ENCODE measurements around the gene DENND1A.

DENND1A gene

GRCh38 chr9:123601828-123602227, 328.1 kb downstream of the DENND1A start:
- in situ Hi-C loops (cut with MboI; ENCODE audit: low sequenced_read_pairs, unreplicated experiment): no loop called here
- no peak for TF ChIP-seq CTCF (IDR thresholded peaks at IDR 0.05; ENCODE audit: borderline replicate concordance, control extremely low read depth, extremely low read depth, insufficient read depth, missing control alignments)
- DNase-seq (ENCODE audit: low spot score): no peak

DNA sequence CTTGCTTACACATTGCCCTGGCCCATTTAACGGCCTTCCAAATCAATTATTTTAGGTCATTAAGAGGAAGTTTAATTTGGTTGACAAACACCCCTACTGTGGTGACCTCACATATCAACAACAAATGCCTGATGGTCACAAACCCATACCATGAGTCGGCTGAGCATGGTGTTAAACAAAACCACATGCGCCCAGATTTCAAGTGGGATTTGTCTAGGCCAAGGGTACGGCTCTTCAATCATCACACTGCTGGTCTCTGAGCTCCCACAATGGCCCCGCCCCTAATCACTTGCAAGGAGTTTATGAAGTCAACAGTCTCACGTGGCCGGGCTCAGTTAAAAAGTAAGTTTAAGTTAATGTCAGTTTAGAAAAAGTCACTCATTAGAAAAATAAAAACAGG, 330.1 kb downstream of the DENND1A start:
- no peak for DNase-seq (ENCODE audit: low spot score)
- TF ChIP-seq CTCF (IDR thresholded peaks at IDR 0.05; ENCODE audit: borderline replicate concordance, control extremely low read depth, extremely low read depth, insufficient read depth, missing control alignments): no peak

GRCh38 chr9:123597876-123598556, 331.9 kb downstream of the DENND1A start:
- TF ChIP-seq CTCF (IDR thresholded peaks at IDR 0.05; ENCODE audit: borderline replicate concordance, control extremely low read depth, extremely low read depth, insufficient read depth, missing control alignments): no peak
- in situ Hi-C loops (cut with MboI; ENCODE audit: low sequenced_read_pairs, unreplicated experiment): no loop called here
- no peak for DNase-seq (ENCODE audit: low spot score)

More for the DNA sequence above, 330.1 kb downstream of the DENND1A start:
- in situ Hi-C loops (cut with MboI; ENCODE audit: low sequenced_read_pairs, unreplicated experiment): no loop called here

- DNase-seq (ENCODE audit: low spot score): no peak
- no peak for TF ChIP-seq CTCF (IDR thresholded peaks at IDR 0.05; ENCODE audit: borderline replicate concordance, control extremely low read depth, extremely low read depth, insufficient read depth, missing control alignments)
- in situ Hi-C loops (cut with MboI; ENCODE audit: low sequenced_read_pairs, unreplicated experiment): no loop called here
Measured at GRCh38 chr9:123597048-123597447, 332.9 kb downstream of the DENND1A start.

GRCh38 chr9:123591283-123591682, 338.6 kb downstream of the DENND1A start:
- in situ Hi-C loops (cut with MboI; ENCODE audit: low sequenced_read_pairs, unreplicated experiment): no loop called here
- no peak for DNase-seq (ENCODE audit: low spot score)
- no peak for TF ChIP-seq CTCF (IDR thresholded peaks at IDR 0.05; ENCODE audit: borderline replicate concordance, control extremely low read depth, extremely low read depth, insufficient read depth, missing control alignments)

- no peak for DNase-seq (ENCODE audit: low spot score)
- in situ Hi-C loops (cut with MboI; ENCODE audit: low sequenced_read_pairs, unreplicated experiment): no loop called here
Measured at GRCh38 chr9:123590499-123590898, 339.4 kb downstream of the DENND1A start.

More at GRCh38 chr9:123590499-123590898, 339.4 kb downstream of the DENND1A start:
- TF ChIP-seq CTCF (IDR thresholded peaks at IDR 0.05; ENCODE audit: borderline replicate concordance, control extremely low read depth, extremely low read depth, insufficient read depth, missing control alignments): no peak
